B cell (primary cell): ENCODE measurements around the gene PTPRG. TPM values are rescaled to one million over a fixed set of nuclear protein-coding genes. Genes with fewer than 3 reads are reported as not detected.

Source experiments
- ATAC-seq: fragments of 200-7000 bp; cut with Tn5 transposase; one replicate; pipeline ENCODE4 v1.10.0; 2021; ENCODE audit warnings: low read depth, mild to moderate bottlenecking, moderate number of reproducible peaks, moderate library complexity
- CTCF ChIA-PET: fragments of 350-600 bp; sonication (Branson Sonifier 250); formaldehyde crosslinking; loops from one replicate; lab custom pipeline; 2021; ENCODE audit warnings: antibody characterized with exemption, inconsistent platforms; lab: Charles Lee
- POLR2A ChIA-PET: fragments of 350-600 bp; sonication (Branson Sonifier 250); formaldehyde crosslinking; loops from one replicate; lab custom pipeline; 2021; ENCODE audit warnings: antibody characterized with exemption; lab: Charles Lee
- DNase-seq: peaks from one replicate; pipeline ENCODE4 v3.0.0; 2013
- H2AFZ ChIP-seq: 2 replicates; pipeline ENCODE4 v1.6.1; 2012; ENCODE audit warnings: mild to moderate bottlenecking, low read depth, low read length; ENCODE audit not compliant: insufficient read depth, poor library complexity, severe bottlenecking
- H3K27ac ChIP-seq, 2 donors: 1 replicate in 1 of 2; 2 replicates in 1 of 2; pipeline ENCODE4 v1.5.1; 2012 to 2013; ENCODE audit warnings: low read length in 2 of 2, mild to moderate bottlenecking in 2 of 2, moderate library complexity in 1 of 2
- H3K27me3 ChIP-seq, 4 experiments: fragments of 200-600 bp in 1 of 4; sonication (generic) in 1 of 4; replicated peaks in 1 of 4; 1 replicate in 2 of 4; 2 replicates in 2 of 4; pipeline versions ENCODE4 v1.6.1 to v1.7.0; 2013 to 2016; ENCODE audit warnings: low read length in 3 of 4, mild to moderate bottlenecking in 2 of 4, mixed read lengths in 1 of 4, moderate library complexity in 1 of 4; ENCODE audit not compliant: insufficient read depth in 4 of 4, control insufficient read depth in 3 of 4; ENCODE audit errors: control extremely low read depth in 1 of 4
- H3K36me3 ChIP-seq, 2 experiments: replicated peaks in 1 of 2; 1 replicate in 1 of 2; 2 replicates in 1 of 2; pipeline versions ENCODE4 v1.6.1 to v1.7.1; 2013; ENCODE audit warnings: low read length in 1 of 2; ENCODE audit not compliant: insufficient read depth in 2 of 2, control insufficient read depth in 1 of 2; ENCODE audit errors: control extremely low read depth in 1 of 2, extremely low read depth in 1 of 2
- H3K4me1 ChIP-seq, 2 donors: fragments of 200-600 bp in 1 of 2; sonication (generic) in 1 of 2; 1 replicate in 1 of 2; 2 replicates in 1 of 2; pipeline versions ENCODE4 v1.5.1 to v1.6.1; 2013 to 2017; ENCODE audit warnings: low read length in 2 of 2; ENCODE audit not compliant: control insufficient read depth in 2 of 2, insufficient read depth in 2 of 2
- H3K4me2 ChIP-seq: replicated peaks from 2 replicates; pipeline ENCODE3; 2012; ENCODE audit warnings: mild to moderate bottlenecking, low read depth, low read length; ENCODE audit not compliant: poor library complexity, severe bottlenecking
- H3K4me3 ChIP-seq, 5 experiments: fragments of 200-600 bp in 1 of 5; sonication (generic) in 1 of 5; 1 replicate in 3 of 5; 2 replicates in 2 of 5; pipeline versions ENCODE4 v1.5.1 to v1.7.0; 2011 to 2016; ENCODE audit warnings: low read length in 4 of 5, mild to moderate bottlenecking in 4 of 5, low read depth in 2 of 5, control low read depth in 1 of 5, moderate library complexity in 1 of 5; ENCODE audit not compliant: insufficient read depth in 1 of 5; ENCODE audit errors: control extremely low read depth in 1 of 5, extremely low read depth in 1 of 5
- H3K79me2 ChIP-seq: fragments of 200-600 bp; sonication (generic); one replicate; pipeline ENCODE4 v1.6.0; 2016; ENCODE audit warnings: low read length; ENCODE audit not compliant: control insufficient read depth, insufficient read depth
- H3K9ac ChIP-seq: fragments of 200-600 bp; sonication (generic); 2 replicates; pipeline ENCODE4 v1.6.1; 2017; ENCODE audit warnings: mild to moderate bottlenecking, low read length, moderate library complexity
- H3K9me3 ChIP-seq, 3 donors: one replicate each; pipeline versions ENCODE4 v1.6.1 to v1.7.1; 2013; ENCODE audit warnings: low read length in 2 of 3; ENCODE audit not compliant: control insufficient read depth in 2 of 3, insufficient read depth in 1 of 3; ENCODE audit errors: control extremely low read depth in 1 of 3
- H4K20me1 ChIP-seq: 2 replicates; pipeline ENCODE4 v1.6.0; 2012; ENCODE audit warnings: mild to moderate bottlenecking, low read length; ENCODE audit not compliant: insufficient read depth, control insufficient read depth, poor library complexity, severe bottlenecking
- H3K27ac Mint-ChIP-seq: one replicate; pipeline ENCODE4 v1.8.0; 2021; ENCODE audit warnings: mixed read lengths
- H3K27me3 Mint-ChIP-seq: one replicate; pipeline ENCODE4 v1.8.0; 2021; ENCODE audit warnings: mixed read lengths
- H3K4me1 Mint-ChIP-seq: one replicate; pipeline ENCODE4 v1.8.0; 2021; ENCODE audit warnings: mixed read lengths
- H3K4me3 Mint-ChIP-seq: one replicate; pipeline ENCODE4 v1.8.0; 2021; ENCODE audit warnings: mixed read lengths
- H3K9me3 Mint-ChIP-seq: one replicate; pipeline ENCODE4 v1.8.0; 2022; ENCODE audit warnings: mixed read lengths; ENCODE audit not compliant: insufficient read depth
- CTCF ChIP-seq: fragments of 200-600 bp; IDR thresholded peaks from one replicate; pipeline ENCODE4 v1.8.0; 2022; ENCODE audit warnings: antibody characterized with exemption, mild to moderate bottlenecking
- EZH2 ChIP-seq: IDR thresholded peaks from 2 replicates; pipeline ENCODE4 v1.6.1; 2012; ENCODE audit warnings: borderline replicate concordance, low read depth, mild to moderate bottlenecking, moderate library complexity, low read length; ENCODE audit not compliant: insufficient read depth, poor library complexity, severe bottlenecking
- WGBS: methylation state at CpG from one replicate; pipeline ENCODE4 v1.1.5; 2013; ENCODE audit warnings: missing lambda C conversion rate; ENCODE audit not compliant: insufficient coverage; 5-methylcytosine and 5-hydroxymethylcytosine counted together
- intact Hi-C: fragments of 100-400 bp; cut with micrococcal nuclease; formaldehyde crosslinking; loops from one replicate; pipeline ENCODE4 v1.10.0; 2022
- polyA plus RNA-seq: library from polyadenylated mRNA; depleted of rRNA; stranded (reverse); fragments of >200 nt; gene quantifications from 2 replicates; pipeline ENCODE4 v1.2.3, GENCODE V29; 2012
- total RNA-seq, 2 donors: library from RNA; stranded (reverse); fragments of 120-200 nt in 1 of 2; gene quantifications; 1 replicate in 1 of 2; 2 replicates in 1 of 2; pipeline versions ENCODE4 v1.2.3 to v1.2.4, GENCODE V29; 2013 to 2022

Gene PTPRG
- total and polyA plus RNA-seq, 2 donors (not counting 1 experiment from before 2014, with no cell fraction given) = 0.12 to 1.3 TPM

GRCh38 chr3:62192891-62193290, 631.5 kb downstream of the PTPRG start:
- H3K4me1 Mint-ChIP-seq = peaks cover 7% of the 10 kb centered on the region
- Histone ChIP-seq H3K4me3 (no peak overlapping the region), H3K27ac (no peak overlapping the region), H3K36me3 (no peaks in the 10 kb centered on the region), H3K79me2 (no peaks in the 10 kb centered on the region), H3K9me3 (no peaks in the 10 kb centered on the region), H3K4me1 (peaks cover 2 to 5% of the 10 kb centered on the region in 2 donors), H4K20me1 (no peaks in the 10 kb centered on the region), H3K4me2 (no peak overlapping the region), H3K27me3 (no peaks in the 10 kb centered on the region), H3K9ac (no peak overlapping the region), H2AFZ (no peak overlapping the region)
- no peaks in the 10 kb centered on the region for H3K27me3 Mint-ChIP-seq
- ATAC-seq (no peak), DNase-seq (no peak)
- CTCF ChIA-PET = interaction anchor here (1.7 kb wide), 1 partner anchor 12 kb away, joined by 7 read pairs; no protein-coding TSS in a partner anchor
- intact Hi-C loops = no loop called here
- no peak for TF ChIP-seq CTCF
- TF ChIP-seq EZH2 = no peak
- 76% methylated on average over 3 of the region's 5 CpGs for WGBS
- H3K4me3 Mint-ChIP-seq = no peak overlapping the region
- H3K9me3 Mint-ChIP-seq = no peaks in the 10 kb centered on the region
- POLR2A ChIA-PET = no interaction called here
- no peak overlapping the region for H3K27ac Mint-ChIP-seq

GRCh38 chr3:62193586-62194345, 632.4 kb downstream of the PTPRG start:
- no peaks in the 10 kb centered on the region for H3K27me3 ChIP-seq
- Mint-ChIP-seq H3K4me3 (no peak overlapping the region), H3K4me1 (peaks cover 4% of the 10 kb centered on the region), H3K27ac (no peak overlapping the region), H3K27me3 (no peaks in the 10 kb centered on the region), H3K9me3 (no peaks in the 10 kb centered on the region)
- no peak overlapping the region for H3K9ac ChIP-seq
- intact Hi-C loops = no loop called here
- H2AFZ ChIP-seq = no peak overlapping the region
- 100% methylated on average over 2 of the region's 10 CpGs for WGBS
- no peaks in the 10 kb centered on the region for H3K36me3 ChIP-seq
- no peak overlapping the region for H3K4me3 ChIP-seq
- H4K20me1 ChIP-seq = no peaks in the 10 kb centered on the region
- no peaks in the 10 kb centered on the region for H3K79me2 ChIP-seq
- H3K4me1 ChIP-seq = peaks cover under 1 to 3% of the 10 kb centered on the region in 2 donors
- H3K4me2 ChIP-seq = no peak overlapping the region
- no peak for ATAC-seq
- no peaks in the 10 kb centered on the region for H3K9me3 ChIP-seq
- no peak for DNase-seq
- TF ChIP-seq CTCF = no peak
- no peak for TF ChIP-seq EZH2
- ChIA-PET POLR2A (no interaction called here), CTCF (no interaction called here)
- H3K27ac ChIP-seq = no peak overlapping the region
